SK-N-SH (cell line): Measurements from ENCODE around the gene RNF146. TPM values are rescaled to one million over a fixed set of nuclear protein-coding genes. Genes with fewer than 3 reads are reported as not detected.
"Not testable (repeated sequence)": the region's sequence is repeated elsewhere in the genome, so short reads cannot be mapped to it uniquely, and the experiment has no call there.

Experiments used
- CTCF ChIA-PET: fragments of 300-600, 350-600 bp; formaldehyde crosslinking; extraction: SDS; loops from one replicate; lab custom pipeline; 2021; lab: Yijun Ruan, JAX
- POLR2A ChIA-PET: fragments of 350-600 bp; sonication (Branson Sonifier 250); formaldehyde crosslinking; extraction: SDS; loops from one replicate; lab custom pipeline; 2020; ENCODE audit warnings: antibody characterized with exemption, inconsistent platforms; lab: Yijun Ruan, JAX
- DNase-seq: peaks from one replicate; pipeline ENCODE4 v3.0.0; 2012
- H2AFZ ChIP-seq: fragments of 200-600 bp; sonication (generic); 2 replicates; pipeline ENCODE4 v1.8.1; 2016; ENCODE audit warnings: antibody characterized with exemption, mild to moderate bottlenecking, low read depth
- H3F3A ChIP-seq: fragments of 200-600 bp; sonication (generic); replicated peaks from 2 replicates; pipeline ENCODE3; 2016; ENCODE audit warnings: antibody characterized with exemption, mild to moderate bottlenecking; ENCODE audit not compliant: insufficient read depth
- H3K27ac ChIP-seq, 2 experiments: fragments of 200-500 bp in 1 of 2; fragments of 200-600 bp in 1 of 2; sonication (Bioruptor generic) in 1 of 2; sonication (generic), shearing (Covaris generic) in 1 of 2; 2 replicates each; pipeline versions ENCODE4 v1.5.1 to v1.6.1; 2014 to 2016; ENCODE audit warnings: low read depth in 2 of 2, inconsistent platforms in 1 of 2, low read length in 1 of 2, mild to moderate bottlenecking in 1 of 2, mixed read lengths in 1 of 2
- H3K27me3 ChIP-seq: fragments of 200-600 bp; sonication (generic), shearing (Covaris generic); 2 replicates; pipeline ENCODE4 v1.6.1; 2016; ENCODE audit warnings: mixed run types; ENCODE audit not compliant: insufficient read depth
- H3K36me3 ChIP-seq, 2 experiments: fragments of 200-500 bp in 1 of 2; fragments of 200-600 bp in 1 of 2; sonication (Bioruptor generic) in 1 of 2; sonication (generic) in 1 of 2; replicated peaks in 1 of 2; 2 replicates each; pipeline versions ENCODE3 to v1.5.1; 2014 to 2016; ENCODE audit warnings: low read length in 1 of 2, mild to moderate bottlenecking in 1 of 2; ENCODE audit not compliant: insufficient read depth in 2 of 2, control insufficient read depth in 1 of 2
- H3K4me1 ChIP-seq, 2 experiments: fragments of 200-500 bp in 1 of 2; fragments of 200-600 bp in 1 of 2; sonication (Bioruptor generic) in 1 of 2; sonication (generic), shearing (Covaris generic) in 1 of 2; 2 replicates each; pipeline versions ENCODE4 v1.5.1 to v1.6.1; 2014 to 2016; ENCODE audit warnings: low read depth in 1 of 2, low read length in 1 of 2, mixed run types in 1 of 2; ENCODE audit not compliant: insufficient read depth in 2 of 2, control insufficient read depth in 1 of 2
- H3K4me2 ChIP-seq: fragments of 200-600 bp; sonication (generic), shearing (Covaris generic); 2 replicates; pipeline ENCODE4 v1.6.1; 2017; ENCODE audit warnings: mixed run types
- H3K4me3 ChIP-seq, 2 experiments: fragments of 200-500 bp in 1 of 2; fragments of 200-600 bp in 1 of 2; sonication (Bioruptor generic) in 1 of 2; sonication (generic), shearing (Covaris generic) in 1 of 2; 2 replicates each; pipeline versions ENCODE4 v1.5.1 to v1.8.1; 2014 to 2016; ENCODE audit warnings: low read depth in 2 of 2, inconsistent platforms in 1 of 2, low read length in 1 of 2, mild to moderate bottlenecking in 1 of 2, mixed read lengths in 1 of 2, moderate library complexity in 1 of 2
- H3K79me2 ChIP-seq: fragments of 200-600 bp; sonication (generic); 2 replicates; pipeline ENCODE4 v1.8.1; 2017; ENCODE audit warnings: mild to moderate bottlenecking; ENCODE audit not compliant: insufficient read depth
- H3K9ac ChIP-seq: fragments of 200-600 bp; sonication (generic); 2 replicates; pipeline ENCODE4 v1.6.1; 2017; ENCODE audit warnings: mixed run types
- H3K9me2 ChIP-seq: fragments of 200-600 bp; sonication (generic); 2 replicates; pipeline ENCODE4 v1.6.1; 2017; ENCODE audit warnings: mixed run types
- H3K9me3 ChIP-seq: fragments of 200-600 bp; sonication (generic); 2 replicates; pipeline ENCODE4 v1.6.1; 2017; ENCODE audit warnings: mixed run types, mild to moderate bottlenecking, moderate library complexity
- H4K20me1 ChIP-seq: fragments of 200-600 bp; sonication (generic); 2 replicates; pipeline ENCODE4 v1.6.1; 2017; ENCODE audit warnings: mild to moderate bottlenecking, mixed run types; ENCODE audit not compliant: insufficient read depth
- CHD2 ChIP-seq: fragments of 150-350 bp; IDR thresholded peaks from 2 replicates; pipeline ENCODE4 v1.6.1; 2018; ENCODE audit warnings: low read length; ENCODE audit not compliant: partially characterized antibody
- CTCF ChIP-seq: fragments of 200-600 bp; sonication (generic); IDR thresholded peaks from 2 replicates; pipeline ENCODE4 v1.6.1; 2017; ENCODE audit warnings: antibody characterized with exemption, mild to moderate bottlenecking, moderate library complexity
- FOSL2 ChIP-seq: IDR thresholded peaks from 2 replicates; pipeline ENCODE4 v1.4.0; 2012; ENCODE audit warnings: low read depth, mild to moderate bottlenecking, moderate library complexity, borderline replicate concordance
- FOXJ3 ChIP-seq: sonication (generic); formaldehyde crosslinking; IDR thresholded peaks from 2 replicates; pipeline ENCODE4 v1.5.1; 2020; ENCODE audit warnings: mild to moderate bottlenecking, missing genetic modification reagents
- FOXM1 ChIP-seq: IDR thresholded peaks from 2 replicates; pipeline ENCODE4 v1.4.0; 2012; ENCODE audit warnings: low read depth, mild to moderate bottlenecking
- JUND ChIP-seq: IDR thresholded peaks from 2 replicates; pipeline ENCODE4 v1.4.0; 2012
- MXI1 ChIP-seq: IDR thresholded peaks from 2 replicates; pipeline ENCODE4 v1.6.1; 2012; ENCODE audit warnings: mild to moderate bottlenecking, low read depth, low read length, improper control_type of control experiment
- POLR2AphosphoS5 ChIP-seq: IDR thresholded peaks from 2 replicates; pipeline ENCODE4 v1.6.1; 2012; ENCODE audit warnings: low read depth, low read length
- RAD21 ChIP-seq: IDR thresholded peaks from 2 replicates; pipeline ENCODE4 v1.6.1; 2012; ENCODE audit warnings: mild to moderate bottlenecking, low read length
- RCOR1 ChIP-seq: fragments of 150-350 bp; IDR thresholded peaks from 2 replicates; pipeline ENCODE4 v1.6.1; 2017; ENCODE audit warnings: antibody characterized with exemption, low read length
- RFX5 ChIP-seq: IDR thresholded peaks from 2 replicates; pipeline ENCODE4 v1.6.1; 2012; ENCODE audit warnings: mild to moderate bottlenecking, improper control_type of control experiment, low read length
- SMC3 ChIP-seq: IDR thresholded peaks from 2 replicates; pipeline ENCODE4 v1.6.1; 2012; ENCODE audit warnings: low read depth, low read length, improper control_type of control experiment
- TEAD4 ChIP-seq: IDR thresholded peaks from 2 replicates; pipeline ENCODE4 v1.4.0; 2012; ENCODE audit warnings: mild to moderate bottlenecking, borderline replicate concordance; ENCODE audit not compliant: insufficient read depth
- USF2 ChIP-seq: fragments of 150-350 bp; IDR thresholded peaks from 2 replicates; pipeline ENCODE4 v1.6.1; 2017; ENCODE audit warnings: antibody characterized with exemption, low read length, low read depth, borderline replicate concordance
- ZBTB33 ChIP-seq: IDR thresholded peaks from 2 replicates; pipeline ENCODE4 v1.4.0; 2012; ENCODE audit warnings: low read depth, borderline replicate concordance
- WGBS: methylation state at CpG from one replicate; pipeline ENCODE4 v1.1.6; 2017; ENCODE audit warnings: low lambda C conversion rate; 5-methylcytosine and 5-hydroxymethylcytosine counted together
- polyA plus RNA-seq, 3 experiments: library from polyadenylated mRNA; depleted of rRNA; stranded (reverse); fragments of >200 nt; gene quantifications; 2 replicates each; pipeline ENCODE4 v1.2.3, GENCODE V29; 2012

The RNF146 gene
- polyA plus RNA-seq, 1 of the 3 experiments (the other 2 are of a cell fraction), result 29.2 TPM

- Histone ChIP-seq H3K9me3 (no peaks in the 10 kb centered on the region), H3K4me3 (no peak overlapping the region), H3K4me2 (no peak overlapping the region), H3K9me2 (no peaks in the 10 kb centered on the region), H2AFZ (no peak overlapping the region), H3K79me2 (peaks cover 33% of the 10 kb centered on the region; the same call in 1 of the 2 replicates), H3K4me1 (no peaks in the 10 kb centered on the region; a peak in 1 of 4 replicates), H3K9ac (no peak overlapping the region), H3K36me3 (peaks cover 53 to 59% of the 10 kb centered on the region in 2 experiments), H3F3A (peaks cover 19% of the 10 kb centered on the region), H3K27me3 (no peaks in the 10 kb centered on the region), H4K20me1 (peaks cover 4% of the 10 kb centered on the region; the same call in 1 of the 2 replicates), H3K27ac (peak overlapping the region in 1 of 2 experiments; percentile 49; a peak in 2 of 4 replicates)
- ChIA-PET POLR2A (no interaction called here), CTCF (interaction anchor here (0.7 kb wide), 1 partner anchor 48 kb away, joined by 3 read pairs; no protein-coding TSS in a partner anchor)
- no peak for TF ChIP-seq POLR2AphosphoS5
- no peak for TF ChIP-seq CTCF
- no peak for TF ChIP-seq FOXM1
- no peak for TF ChIP-seq SMC3
- no peak for TF ChIP-seq RAD21
- TF ChIP-seq MXI1, result no peak
- TF ChIP-seq FOSL2, result no peak
- no peak for TF ChIP-seq CHD2
- TF ChIP-seq JUND, result no peak
- TF ChIP-seq FOXJ3 (CRISPR knock-in tag), result no peak
- no peak for TF ChIP-seq RCOR1
- no peak for TF ChIP-seq USF2
- no peak for TF ChIP-seq ZBTB33
- TF ChIP-seq RFX5, result no peak
- no peak for TF ChIP-seq TEAD4
- DNase-seq, result no peak
Observed at GRCh38 chr6:127328043-127328609, 61.5 kb downstream of the RNF146 start.

- peaks cover 32 to 40% of the 10 kb centered on the region in 2 experiments for H3K36me3 ChIP-seq
- H3K4me3 ChIP-seq, H3K27ac ChIP-seq, H3K9ac ChIP-seq, H3K9me2 ChIP-seq, H3K4me2 ChIP-seq, H3K4me1 ChIP-seq, H3K9me3 ChIP-seq, H2AFZ ChIP-seq, POLR2A ChIA-PET, DNase-seq, H3K27me3 ChIP-seq, H4K20me1 ChIP-seq: not testable (repeated sequence)
- CTCF ChIA-PET, result interaction anchor here (1.2 kb wide), 1 partner anchor 14 kb away, joined by 3 read pairs; no protein-coding TSS in a partner anchor
- WGBS, result 94% methylated on average over 3 of the region's 3 CpGs
- peaks cover 50% of the 10 kb centered on the region for H3K79me2 ChIP-seq
- H3F3A ChIP-seq, result peaks cover 23% of the 10 kb centered on the region
Observed at GRCh38 chr6:127331256-127331655, 64.6 kb downstream of the RNF146 start.
